ENCODE results near the gene LRRC37B.
"Not testable (repeated sequence)": the region's sequence is repeated elsewhere in the genome, so short reads cannot be mapped to it uniquely, and the experiment has no call there.

The LRRC37B gene

GRCh38 chr17:32086833-32087232 is 79.7 kb downstream of the LRRC37B start:
- DNase-seq (ENCODE audit: low spot score) = not testable (repeated sequence)

DNA sequence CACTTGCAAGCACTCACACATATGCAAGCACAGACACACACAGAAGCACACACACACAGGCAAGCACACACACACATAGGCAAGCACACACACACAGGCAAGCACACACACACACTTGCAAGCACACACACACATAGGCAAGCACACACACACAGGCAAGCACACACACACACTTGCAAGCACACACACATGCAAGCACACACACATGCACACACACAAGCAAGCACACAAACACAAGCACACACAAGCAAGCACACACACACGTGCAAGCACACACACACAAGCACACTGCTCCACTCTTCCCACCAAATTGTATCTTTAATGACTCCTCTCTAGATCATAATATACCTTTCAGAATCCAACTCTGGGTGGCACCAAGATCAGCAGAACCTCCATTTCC is 84.9 kb downstream of the LRRC37B start:
- not testable (repeated sequence) for DNase-seq (ENCODE audit: low spot score)

DNA sequence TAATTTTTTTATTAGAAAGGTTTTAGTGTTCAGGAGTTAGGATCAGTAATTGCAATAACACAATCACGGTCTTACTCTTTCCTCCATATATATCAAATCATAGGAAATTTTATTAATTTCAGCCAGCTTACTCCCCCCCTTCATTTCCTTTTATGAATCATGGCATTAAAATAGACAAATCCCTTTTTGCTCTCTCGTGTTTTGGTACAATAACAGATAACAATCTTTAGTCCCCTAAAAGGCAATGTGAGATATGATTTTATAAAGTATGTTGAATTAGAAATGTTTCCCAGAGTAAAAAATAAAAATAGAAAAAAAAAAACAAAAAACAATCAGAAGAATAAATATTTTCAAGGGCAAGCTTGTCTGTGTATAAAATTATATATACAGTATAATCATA is 92.5 kb downstream of the LRRC37B start:
- no peak for DNase-seq (ENCODE audit: low spot score)

DNA sequence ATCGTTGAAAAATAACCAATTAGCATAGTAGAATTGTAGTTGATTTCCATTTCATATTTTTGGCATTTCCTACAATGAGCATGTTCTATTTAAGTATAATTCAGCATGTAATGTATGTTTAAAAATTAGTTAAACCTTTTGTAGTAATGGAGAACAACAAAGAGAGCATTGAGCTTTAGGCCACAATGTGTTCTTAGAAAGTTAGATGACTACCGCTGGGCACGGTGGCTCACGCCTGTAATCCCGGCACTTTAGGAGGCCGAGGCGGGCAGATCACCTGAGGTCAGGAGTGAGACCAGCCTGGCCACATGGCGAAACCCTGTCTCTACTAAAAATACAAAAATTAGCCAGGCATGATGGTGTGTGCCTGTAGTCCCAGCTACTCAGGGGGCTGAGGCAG is 93.1 kb downstream of the LRRC37B start:
- not testable (repeated sequence) for DNase-seq (ENCODE audit: low spot score)

DNA sequence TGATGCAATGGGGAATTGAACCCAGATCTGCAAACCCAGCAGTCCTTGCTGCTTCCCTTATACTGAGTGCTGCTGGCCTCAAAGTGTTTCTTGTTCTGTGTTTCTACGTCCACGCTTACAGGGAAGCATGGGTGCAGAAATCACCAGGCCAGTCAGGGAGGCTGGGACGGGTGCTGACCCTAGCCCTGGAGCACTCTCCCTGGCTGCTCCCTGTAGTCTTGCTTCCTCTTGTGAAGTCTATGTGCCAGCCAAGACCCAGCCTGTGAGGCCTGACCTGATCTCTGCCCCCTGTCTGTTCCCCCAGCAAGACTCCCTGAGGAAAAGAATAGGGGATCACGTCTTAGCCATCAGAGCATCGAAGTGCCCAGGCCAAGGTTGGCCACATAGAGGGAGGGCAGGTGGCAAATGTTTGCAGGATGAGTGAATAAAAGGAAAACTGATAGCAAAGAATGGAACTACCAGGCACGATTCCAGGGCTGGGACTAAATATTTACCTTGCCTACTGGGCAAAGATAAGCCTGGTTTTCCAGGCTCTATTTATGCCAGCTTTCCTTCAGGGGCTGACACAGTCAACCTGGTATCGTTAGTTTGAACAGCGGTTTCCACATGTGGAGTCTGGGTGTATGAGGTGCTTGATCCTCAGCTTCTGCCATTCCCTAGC is 93.9 kb downstream of the LRRC37B start:
- no peak for DNase-seq (ENCODE audit: low spot score)

- no peak for DNase-seq (ENCODE audit: low spot score)
These were observed 95.0 kb downstream of the LRRC37B start for GRCh38 chr17:32102172-32102571.

GRCh38 chr17:32102646-32103186 is 95.5 kb downstream of the LRRC37B start:
- peak; percentile 29 for DNase-seq (ENCODE audit: low spot score)

All from AG20443 (cell line).